ENCODE data around the gene SERINC4. TPM values are rescaled to one million over a fixed set of nuclear protein-coding genes. Genes with fewer than 3 reads are reported as not detected.

The SERINC4 gene
- total and polyA plus RNA-seq, 2 donors (not counting 3 experiments of a cell fraction or from before 2014, with no cell fraction given), result not detected

- H3K79me2 ChIP-seq (ENCODE audit: control insufficient read depth, insufficient read depth, low read length), result peaks cover 7% of the 10 kb centered on the region
- no peaks in the 10 kb centered on the region for H3K27me3 ChIP-seq (ENCODE audit: control insufficient read depth in 2 of 2, insufficient read depth in 2 of 2, low read length in 2 of 2)
- dilution Hi-C loops (cut with MboI; ENCODE audit: extremely low pct_ligation_motif_present, low sequenced_read_pairs) (no loop called here), intact Hi-C loops (cut with micrococcal nuclease) (no loop called here)
- POLR2A ChIA-PET, result no interaction called here
- FAIRE-seq (no peak), DNase-seq (ENCODE audit: low read depth, low spot score) (no peak)
- H3K36me3 ChIP-seq (ENCODE audit: control insufficient read depth in 2 of 2, extremely low read depth in 1 of 2, insufficient read depth in 2 of 2, low read length in 2 of 2), result peaks cover 32 to 40% of the 10 kb centered on the region in 2 experiments
- H3K27ac ChIP-seq (ENCODE audit: insufficient read depth, low read depth, low read length), result no peak overlapping the region
- H2AFZ ChIP-seq (ENCODE audit: low read depth, low read length), result no peak overlapping the region
- no peaks in the 10 kb centered on the region for H3K9me3 ChIP-seq (replicated peaks; ENCODE audit: control insufficient read depth, insufficient read depth, low read length)
- H4K20me1 ChIP-seq (replicated peaks; ENCODE audit: control insufficient read depth, extremely low read depth, insufficient read depth, low read length), result no peaks in the 10 kb centered on the region
- H3K9ac ChIP-seq (replicated peaks; ENCODE audit: extremely low read depth, insufficient read depth, low read length), result no peak overlapping the region
- H3K4me1 ChIP-seq (ENCODE audit: control insufficient read depth, extremely low read depth, insufficient read depth, low read length), result no peaks in the 10 kb centered on the region
- no peak overlapping the region for H3K4me3 ChIP-seq (replicated peaks in 1 of 3; ENCODE audit: insufficient read depth in 1 of 3, low read depth in 1 of 3, low read length in 3 of 3)
- BruUV-seq (replicated peaks), result no TSS peak
- CTCF ChIA-PET, result no interaction called here
- no peaks in the 10 kb centered on the region for H3K9me1 ChIP-seq (replicated peaks; ENCODE audit: control insufficient read depth, extremely low read depth, insufficient read depth, low read length)
- no peak overlapping the region for H3K4me2 ChIP-seq (ENCODE audit: insufficient read depth, low read length)
- TF ChIP-seq POLR2A (IDR thresholded peaks at IDR 0.05; ENCODE audit: low read depth, low read length) (no peak), MAX (IDR thresholded peaks at IDR 0.05; ENCODE audit: insufficient read depth, insufficient read length) (no peak), MYC (IDR thresholded peaks at IDR 0.05; ENCODE audit: low read depth, low read length) (no peak), POLR2AphosphoS5 (IDR thresholded peaks at IDR 0.05; ENCODE audit: insufficient read depth, low read depth, low read length) (no peak), FOS (IDR thresholded peaks at IDR 0.05; ENCODE audit: borderline replicate concordance, insufficient read depth, low read length) (no peak), EZH2 (IDR thresholded peaks at IDR 0.05; ENCODE audit: borderline replicate concordance, low read depth, low read length, severe bottlenecking) (no peak), CTCF (IDR thresholded peaks at IDR 0.05; ENCODE audit: extremely low read depth in 1 of 2, insufficient read depth in 1 of 2, low read depth in 1 of 2, low read length in 2 of 2) (no peak)
Measured at GRCh38 chr15:43762824-43763223, 37.2 kb downstream of the SERINC4 start.

Measured in endothelial cell of umbilical vein (primary cell).